ENCODE measurements around the gene ACSM6.

The ACSM6 gene

DNA sequence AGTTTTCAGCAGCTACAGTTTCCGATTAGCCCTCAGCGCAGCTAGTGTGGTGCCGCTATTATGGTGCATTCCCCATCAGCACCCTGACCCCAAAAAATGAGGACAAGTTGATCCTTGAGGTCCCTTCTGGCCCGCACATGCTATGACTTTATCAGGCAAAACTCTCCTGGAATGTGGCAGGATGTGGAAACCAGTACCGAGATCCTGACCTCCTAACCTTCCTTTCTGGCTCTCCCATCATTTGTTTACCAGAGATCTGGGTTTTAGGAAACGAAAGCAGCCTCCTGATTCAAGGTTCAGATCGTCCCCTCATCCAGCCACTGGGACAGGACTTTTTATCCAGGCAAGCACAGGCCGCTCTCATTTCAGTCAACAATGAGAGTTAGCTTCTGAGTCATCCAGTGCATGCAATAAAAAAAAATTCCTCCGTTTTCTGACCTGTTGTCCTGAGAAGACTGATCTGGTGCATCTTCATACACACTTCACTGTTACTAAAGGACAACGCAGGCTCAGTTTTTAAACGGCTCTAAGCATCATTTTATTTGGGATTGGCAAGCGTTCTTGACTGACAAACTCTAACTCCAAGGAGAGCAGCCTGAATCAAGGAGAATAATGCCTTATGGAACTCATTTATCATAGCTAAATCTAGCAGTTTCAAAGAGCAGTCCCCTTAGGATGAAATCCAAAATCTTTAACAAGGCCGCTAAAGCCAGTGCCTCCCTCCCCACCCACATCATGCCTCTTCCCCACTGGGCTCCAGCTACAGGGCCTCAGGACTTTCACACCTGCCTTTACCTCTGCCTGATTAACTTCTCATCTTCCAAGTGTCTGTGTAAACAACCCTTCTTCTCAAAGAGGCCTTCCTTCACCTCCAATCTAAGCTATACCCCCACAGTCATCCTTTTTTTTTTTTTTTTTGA lies 79.6 kb downstream of the ACSM6 start:
- DNase-seq: no peak

DNA sequence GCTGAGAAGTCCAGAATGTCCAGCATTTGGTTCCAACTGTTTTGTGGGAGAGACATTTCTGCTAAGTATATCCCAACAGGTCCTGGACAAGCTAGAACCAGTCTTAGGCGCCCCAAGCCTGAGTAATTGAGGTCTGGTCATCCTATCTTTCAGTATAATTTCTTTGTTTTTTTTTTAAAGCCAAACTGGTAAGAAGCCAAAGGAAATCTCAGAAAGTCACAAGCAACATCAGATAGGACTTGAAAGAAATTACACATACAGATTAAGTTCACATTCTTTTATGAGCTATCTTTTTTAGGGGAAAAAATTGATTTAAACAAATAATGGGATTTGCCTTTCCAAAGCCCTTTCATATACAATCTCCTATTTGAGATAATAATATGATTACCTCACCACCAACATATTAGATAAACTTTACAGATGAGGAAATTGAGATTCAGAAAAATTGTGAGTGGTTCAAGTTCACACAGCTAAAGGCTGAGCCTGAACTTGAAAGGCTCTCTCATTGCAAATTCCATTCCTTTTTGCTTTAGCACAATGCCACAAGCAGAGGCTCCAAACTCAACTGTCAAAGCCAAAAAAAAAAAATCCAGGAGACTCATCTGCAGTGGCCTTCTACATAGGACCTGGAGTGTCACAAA lies 81.8 kb downstream of the ACSM6 start:
- no peak for DNase-seq

GRCh38 chr10:95276367-95277200 lies 82.5 kb downstream of the ACSM6 start:
- no peak for DNase-seq

GRCh38 chr10:95277201-95277570 lies 83.1 kb downstream of the ACSM6 start:
- DNase-seq: no peak

- no peak for DNase-seq
Measured at GRCh38 chr10:95277614-95278013, 83.6 kb downstream of the ACSM6 start.
